GM12872 (cell line): ENCODE results near the gene EPG5.

Source experiments
- TF ChIP-seq, protein P1 (sequence below): IDR thresholded peaks from 3 replicates; pipeline ENCODE4 v1.5.1; 2011; ENCODE audit warnings: low read depth, mild to moderate bottlenecking, low read length, moderate library complexity; ENCODE audit not compliant: insufficient read depth

EPG5 gene

DNA sequence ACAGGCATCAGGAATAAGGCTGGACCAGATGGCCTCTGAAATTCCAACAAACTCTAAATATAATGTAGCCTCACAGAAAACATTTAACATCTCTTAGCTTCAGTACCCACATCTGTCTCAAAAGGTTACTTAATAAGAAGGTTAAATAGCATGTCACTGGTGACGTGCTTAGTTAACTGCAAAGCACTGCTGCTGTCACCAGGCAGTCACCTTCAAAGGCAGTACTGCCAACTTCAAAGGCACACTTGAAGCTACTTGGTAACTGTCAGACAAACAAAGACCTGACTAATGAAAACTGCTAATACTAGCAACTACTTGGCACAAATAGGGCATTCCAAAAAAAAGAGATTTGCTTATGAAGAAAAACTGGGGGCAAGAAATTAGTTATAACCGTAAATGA, 36.2 kb downstream of the EPG5 start:
- TF ChIP-seq, protein P1, sequence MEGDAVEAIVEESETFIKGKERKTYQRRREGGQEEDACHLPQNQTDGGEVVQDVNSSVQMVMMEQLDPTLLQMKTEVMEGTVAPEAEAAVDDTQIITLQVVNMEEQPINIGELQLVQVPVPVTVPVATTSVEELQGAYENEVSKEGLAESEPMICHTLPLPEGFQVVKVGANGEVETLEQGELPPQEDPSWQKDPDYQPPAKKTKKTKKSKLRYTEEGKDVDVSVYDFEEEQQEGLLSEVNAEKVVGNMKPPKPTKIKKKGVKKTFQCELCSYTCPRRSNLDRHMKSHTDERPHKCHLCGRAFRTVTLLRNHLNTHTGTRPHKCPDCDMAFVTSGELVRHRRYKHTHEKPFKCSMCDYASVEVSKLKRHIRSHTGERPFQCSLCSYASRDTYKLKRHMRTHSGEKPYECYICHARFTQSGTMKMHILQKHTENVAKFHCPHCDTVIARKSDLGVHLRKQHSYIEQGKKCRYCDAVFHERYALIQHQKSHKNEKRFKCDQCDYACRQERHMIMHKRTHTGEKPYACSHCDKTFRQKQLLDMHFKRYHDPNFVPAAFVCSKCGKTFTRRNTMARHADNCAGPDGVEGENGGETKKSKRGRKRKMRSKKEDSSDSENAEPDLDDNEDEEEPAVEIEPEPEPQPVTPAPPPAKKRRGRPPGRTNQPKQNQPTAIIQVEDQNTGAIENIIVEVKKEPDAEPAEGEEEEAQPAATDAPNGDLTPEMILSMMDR, result no peak

DNA sequence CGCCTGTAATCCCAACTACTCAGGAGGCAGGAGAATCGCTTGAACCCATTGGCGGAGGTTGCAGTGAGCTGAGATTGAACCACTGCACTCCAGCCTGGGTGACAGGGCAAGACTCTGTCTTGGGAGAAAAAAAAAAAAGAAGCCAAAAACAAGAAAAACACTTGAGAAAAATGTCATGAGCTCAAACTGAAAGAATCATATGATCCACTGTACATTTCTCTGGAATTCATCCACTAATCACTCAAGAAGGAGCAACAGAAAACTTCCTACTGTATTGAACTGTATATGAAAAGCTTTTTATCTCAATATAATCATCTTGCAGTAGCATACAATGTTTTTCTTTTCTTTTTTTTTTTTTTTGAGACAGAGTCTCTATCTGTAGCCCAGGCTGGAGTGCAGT, 40.4 kb downstream of the EPG5 start:
- TF ChIP-seq, protein P1, result no peak

DNA sequence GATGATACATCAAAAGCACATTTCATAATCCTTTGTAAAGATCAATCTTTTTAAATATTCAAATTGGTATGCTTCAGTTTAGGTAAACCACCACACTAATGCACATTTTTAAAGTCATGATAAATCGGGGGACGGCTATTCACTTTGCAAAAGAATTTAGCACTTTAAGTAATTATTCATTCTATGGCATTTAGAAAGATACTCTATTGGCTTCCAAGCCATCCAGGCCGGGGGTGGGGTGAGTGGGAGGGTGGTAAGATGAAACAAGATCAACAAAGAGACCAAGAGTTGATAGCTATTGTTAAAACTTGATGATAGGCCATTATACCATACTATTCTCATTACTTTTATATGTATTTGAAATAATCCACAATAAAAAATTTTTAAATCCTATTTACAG, 41.0 kb downstream of the EPG5 start:
- TF ChIP-seq, protein P1, result no peak

DNA sequence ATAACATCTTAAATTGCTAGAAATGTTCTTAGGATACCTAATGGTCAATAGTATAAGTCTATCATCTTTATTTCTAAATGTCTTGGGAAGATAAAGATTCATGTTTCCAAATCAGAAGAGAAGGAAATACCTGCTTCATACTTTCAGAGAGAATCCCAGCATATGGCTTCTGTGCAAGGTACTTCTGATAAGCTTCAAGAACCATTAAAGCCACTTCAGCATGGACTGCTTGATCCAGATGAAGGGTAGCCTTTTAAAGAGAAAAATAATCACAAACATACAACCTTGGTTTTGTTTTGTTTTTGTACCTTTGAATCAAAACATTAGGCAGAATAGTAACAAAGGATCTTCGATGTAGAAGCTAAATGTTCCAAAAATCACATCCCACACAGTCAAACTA, 44.0 kb downstream of the EPG5 start:
- TF ChIP-seq, protein P1, result no peak

DNA sequence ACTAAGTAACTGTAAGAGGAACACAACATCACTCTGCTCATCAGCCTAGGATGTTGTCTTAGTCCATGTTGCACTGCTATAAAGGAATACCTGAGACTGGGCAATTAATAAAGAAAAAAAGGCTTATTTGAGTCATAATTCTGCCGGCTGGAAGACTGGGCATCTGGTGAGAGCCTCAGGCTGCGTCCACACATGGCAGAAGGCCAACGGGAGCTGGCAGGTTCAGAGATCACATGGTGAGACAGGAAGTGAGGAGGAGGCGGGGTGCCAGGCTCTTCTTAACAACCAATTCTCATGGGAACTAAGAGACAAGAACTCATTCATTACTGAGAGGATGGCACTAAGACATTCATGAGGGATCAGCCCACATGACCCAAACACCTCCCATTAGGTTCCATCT, 46.8 kb downstream of the EPG5 start:
- TF ChIP-seq, protein P1, result no peak

DNA sequence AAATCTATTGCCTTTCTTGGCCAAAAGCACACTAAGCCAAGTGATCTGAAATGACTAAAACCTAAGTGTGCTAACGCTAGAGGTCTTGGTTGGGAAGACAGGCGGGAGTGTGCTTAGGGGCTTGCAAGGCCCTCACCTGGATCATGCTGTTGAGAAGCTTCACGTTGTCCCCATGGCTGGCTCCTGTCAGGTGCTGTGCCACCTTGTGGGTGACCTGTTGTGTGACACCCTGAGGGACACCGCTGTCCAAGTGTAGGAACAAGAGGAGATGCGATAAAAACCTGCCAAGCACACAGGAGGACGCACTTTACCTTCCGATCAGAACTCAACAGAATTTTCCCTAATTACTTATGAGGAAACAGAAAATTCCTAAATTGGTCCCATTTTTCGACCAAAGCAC, 50.8 kb downstream of the EPG5 start:
- TF ChIP-seq, protein P1, result peak; percentile 36; the same call in 2 of the 3 replicates

DNA sequence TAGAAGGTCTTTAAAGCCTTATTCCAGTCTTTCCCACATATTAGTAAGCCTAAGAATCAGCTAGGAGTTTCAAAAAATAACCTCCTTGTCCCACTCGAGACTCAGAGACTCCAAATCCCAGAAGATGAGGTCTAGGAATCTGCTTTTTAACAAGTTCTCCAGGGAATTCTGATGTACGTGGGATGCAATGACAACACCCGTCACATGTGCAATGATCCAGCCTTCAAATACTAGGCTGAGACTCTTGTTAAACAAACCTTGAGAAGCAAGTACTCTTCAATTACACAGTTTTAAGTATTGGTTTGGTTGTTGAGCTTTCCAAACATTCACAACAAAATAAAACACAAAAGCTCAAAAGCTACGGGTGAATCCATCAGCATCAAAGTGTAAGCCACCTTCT, 53.9 kb downstream of the EPG5 start:
- TF ChIP-seq, protein P1, result no peak
